NK-92 treated with Interleukin-12 subunit alpha and Interleukin-12 subunit beta, amount 100 ng/mL, for 24 hours (cell line): ENCODE results near the gene CFAP206.
"Not testable (repeated sequence)": the region's sequence is repeated elsewhere in the genome, so short reads cannot be mapped to it uniquely, and the experiment has no call there.

ENCODE experiments used
- DNase-seq: peaks from one replicate; lab custom pipeline; 2025; lab: John Stamatoyannopoulos, UW

The CFAP206 gene

GRCh38 chr6:87426789-87427188 lies 19.0 kb downstream of the CFAP206 start:
- no peak for DNase-seq

- no peak for DNase-seq
Observed at GRCh38 chr6:87430499-87430898, 22.7 kb downstream of the CFAP206 start.

GRCh38 chr6:87431263-87431662 lies 23.5 kb downstream of the CFAP206 start:
- no peak for DNase-seq

- no peak for DNase-seq
Observed at GRCh38 chr6:87436435-87436834, 28.7 kb downstream of the CFAP206 start.

- DNase-seq, result no peak
Observed at GRCh38 chr6:87441711-87442110, 33.9 kb downstream of the CFAP206 start.

GRCh38 chr6:87444362-87444761 lies 36.6 kb downstream of the CFAP206 start:
- no peak for DNase-seq

GRCh38 chr6:87465051-87465450 lies 57.3 kb downstream of the CFAP206 start:
- DNase-seq, result no peak

GRCh38 chr6:87472525-87473418 lies 65.0 kb downstream of the CFAP206 start, which contains the start of gene SLC35A1:
Gene SLC35A1 (plus strand): TSS chr6:87472974. CDS start chr6:87473004, 30 bp downstream.
- peak; percentile 74 for DNase-seq

- no peak for DNase-seq
Observed at GRCh38 chr6:87473419-87473903, 65.7 kb downstream of the CFAP206 start.

GRCh38 chr6:87481931-87482330 lies 74.2 kb downstream of the CFAP206 start:
- no peak for DNase-seq

GRCh38 chr6:87482366-87482765 lies 74.6 kb downstream of the CFAP206 start:
- DNase-seq, result no peak

- no peak for DNase-seq
Observed at GRCh38 chr6:87483929-87484328, 76.2 kb downstream of the CFAP206 start.

GRCh38 chr6:87484491-87484890 lies 76.7 kb downstream of the CFAP206 start:
- DNase-seq, result no peak

- no peak for DNase-seq
Observed at GRCh38 chr6:87487555-87487954, 79.8 kb downstream of the CFAP206 start.

GRCh38 chr6:87489326-87489725 lies 81.6 kb downstream of the CFAP206 start:
- DNase-seq, result not testable (repeated sequence)

GRCh38 chr6:87494761-87495422 lies 87.1 kb downstream of the CFAP206 start:
- no peak for DNase-seq

- no peak for DNase-seq
Observed at GRCh38 chr6:87498048-87498447, 90.3 kb downstream of the CFAP206 start.

- no peak for DNase-seq
Observed at GRCh38 chr6:87501809-87502572, 94.2 kb downstream of the CFAP206 start.

GRCh38 chr6:87504441-87504840 lies 96.7 kb downstream of the CFAP206 start:
- DNase-seq, result no peak
